ENCODE data around the gene GPR62.

Gene GPR62

DNA sequence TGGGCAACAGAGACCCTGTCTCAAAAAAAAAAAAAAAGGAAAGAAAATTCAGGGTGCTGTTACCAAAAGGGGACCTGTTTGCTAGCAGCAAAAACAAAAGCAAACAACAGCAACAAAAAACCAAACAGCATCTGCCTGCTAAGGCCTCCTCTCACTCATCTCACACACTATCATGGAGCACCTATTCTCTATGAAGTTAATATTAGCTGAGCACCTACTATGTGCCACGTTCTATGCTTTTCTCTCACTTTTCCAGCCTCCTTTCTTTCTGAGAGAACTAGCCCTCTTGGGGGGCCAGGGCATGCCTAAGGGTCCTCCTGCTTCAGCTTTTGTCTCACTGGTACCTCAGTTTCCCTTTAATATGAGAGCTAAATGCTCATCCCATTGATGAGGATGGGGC is 468 bp upstream of the GPR62 start:
- no peak for DNase-seq

DNA sequence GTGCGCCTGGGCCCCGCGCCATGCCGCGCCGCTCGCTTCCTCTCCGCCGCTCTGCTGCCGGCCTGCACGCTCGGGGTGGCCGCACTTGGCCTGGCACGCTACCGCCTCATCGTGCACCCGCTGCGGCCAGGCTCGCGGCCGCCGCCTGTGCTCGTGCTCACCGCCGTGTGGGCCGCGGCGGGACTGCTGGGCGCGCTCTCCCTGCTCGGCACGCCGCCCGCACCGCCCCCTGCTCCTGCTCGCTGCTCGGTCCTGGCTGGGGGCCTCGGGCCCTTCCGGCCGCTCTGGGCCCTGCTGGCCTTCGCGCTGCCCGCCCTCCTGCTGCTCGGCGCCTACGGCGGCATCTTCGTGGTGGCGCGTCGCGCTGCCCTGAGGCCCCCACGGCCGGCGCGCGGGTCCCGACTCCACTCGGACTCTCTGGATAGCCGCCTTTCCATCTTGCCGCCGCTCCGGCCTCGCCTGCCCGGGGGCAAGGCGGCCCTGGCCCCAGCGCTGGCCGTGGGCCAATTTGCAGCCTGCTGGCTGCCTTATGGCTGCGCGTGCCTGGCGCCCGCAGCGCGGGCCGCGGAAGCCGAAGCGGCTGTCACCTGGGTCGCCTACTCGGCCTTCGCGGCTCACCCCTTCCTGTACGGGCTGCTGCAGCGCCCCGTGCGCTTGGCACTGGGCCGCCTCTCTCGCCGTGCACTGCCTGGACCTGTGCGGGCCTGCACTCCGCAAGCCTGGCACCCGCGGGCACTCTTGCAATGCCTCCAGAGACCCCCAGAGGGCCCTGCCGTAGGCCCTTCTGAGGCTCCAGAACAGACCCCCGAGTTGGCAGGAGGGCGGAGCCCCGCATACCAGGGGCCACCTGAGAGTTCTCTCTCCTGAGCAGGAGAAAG is 951 bp downstream of the GPR62 start:
- DNase-seq = peak; percentile 95

DNA sequence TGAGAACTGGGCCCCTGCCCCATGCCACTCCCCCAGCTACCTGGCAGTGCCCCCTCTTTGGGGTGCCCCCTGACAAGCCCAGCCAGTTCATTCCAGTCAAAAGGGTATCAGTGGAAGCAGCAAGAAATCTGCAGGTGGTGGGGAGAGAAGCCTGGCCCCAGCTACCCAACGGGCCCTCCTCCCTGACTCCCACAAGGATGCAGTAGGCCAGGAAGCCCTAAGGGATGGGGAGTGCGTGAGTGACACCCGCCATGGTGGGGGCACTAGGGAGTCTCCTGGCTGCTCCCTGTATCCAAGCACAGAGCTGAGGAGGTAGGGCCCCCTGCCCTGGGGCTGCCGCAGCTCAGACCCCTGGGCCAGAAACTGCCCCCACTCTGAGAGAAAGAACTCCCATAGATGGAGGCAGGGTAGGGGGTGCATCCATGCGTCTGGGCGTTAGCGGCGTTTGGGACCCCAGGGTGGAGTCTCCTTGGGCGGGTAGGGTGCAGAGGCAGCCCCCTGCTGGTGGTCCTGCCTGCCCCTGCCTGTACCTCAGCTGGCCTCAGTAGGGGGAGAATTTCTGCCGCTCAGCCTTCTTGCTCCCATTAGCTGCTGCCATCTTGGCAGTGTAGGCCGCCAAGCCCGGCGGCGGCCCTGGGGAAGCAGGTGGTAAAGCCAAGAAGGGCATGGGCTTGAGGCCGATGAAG is 2.5 kb downstream of the GPR62 start:
- DNase-seq = no peak

DNA sequence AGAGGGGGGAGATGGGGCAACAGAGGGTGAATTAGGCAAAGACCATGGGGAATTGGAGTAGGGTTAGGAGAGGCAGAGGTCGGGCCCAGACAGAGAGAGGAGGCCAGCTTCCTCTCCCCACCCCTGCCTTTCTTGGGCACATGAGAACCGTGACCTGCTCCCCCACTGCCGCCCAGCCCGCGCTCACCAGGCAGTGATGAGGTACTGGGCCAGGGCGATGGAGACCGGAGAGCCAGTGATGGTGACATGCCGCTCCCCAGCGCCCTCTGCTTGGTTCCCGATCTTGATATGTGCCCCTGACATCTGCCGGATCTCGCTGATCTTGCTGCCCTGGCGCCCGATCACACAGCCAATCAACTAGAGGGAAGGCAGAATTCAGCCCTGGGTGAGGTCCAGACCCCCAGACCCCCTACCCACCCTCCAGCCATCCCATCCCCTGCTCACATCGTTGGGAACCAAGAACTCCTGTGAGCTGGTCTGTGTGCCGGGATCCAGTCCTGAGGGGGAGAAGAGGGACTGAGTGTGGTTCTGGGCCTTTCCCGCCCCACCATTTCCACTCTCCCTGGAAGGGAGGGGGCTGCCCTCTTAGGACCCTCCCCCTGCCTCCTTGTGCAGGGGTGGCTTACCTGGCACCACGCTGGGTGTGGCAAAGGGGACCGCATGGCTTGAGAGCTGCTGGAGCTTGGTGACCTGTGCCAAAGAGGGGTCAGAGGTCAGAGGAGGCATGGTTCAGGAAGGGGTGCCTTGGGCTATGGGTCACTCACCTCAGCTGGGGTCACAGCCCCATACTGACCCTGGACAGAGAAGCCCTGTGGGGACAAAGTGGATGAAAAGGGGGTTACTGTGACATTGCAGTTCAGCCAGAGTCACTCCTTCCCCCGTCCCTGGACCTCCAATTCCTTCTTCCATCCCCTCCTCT is 3.7 kb downstream of the GPR62 start:
- no peak for DNase-seq

DNA sequence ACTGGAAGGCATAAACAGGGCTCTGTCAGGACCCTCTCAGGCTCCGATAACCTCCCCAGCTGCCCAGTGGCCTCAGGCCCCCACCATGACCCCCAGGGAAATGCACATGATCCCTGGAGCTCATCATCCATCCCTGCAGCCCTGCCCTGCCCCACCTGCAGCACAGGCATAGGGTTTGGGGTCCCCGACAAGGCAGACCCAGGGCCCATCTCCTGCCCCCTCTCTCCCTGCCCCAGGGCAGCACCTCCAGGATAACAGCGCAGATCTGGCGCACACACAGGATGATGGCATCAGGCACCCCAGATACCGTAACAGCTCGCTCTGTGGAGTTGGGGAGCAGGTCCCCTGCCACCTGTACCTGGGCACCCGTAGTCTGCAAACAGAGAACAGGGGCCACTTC is 4.5 kb downstream of the GPR62 start:
- no peak for DNase-seq

DNA sequence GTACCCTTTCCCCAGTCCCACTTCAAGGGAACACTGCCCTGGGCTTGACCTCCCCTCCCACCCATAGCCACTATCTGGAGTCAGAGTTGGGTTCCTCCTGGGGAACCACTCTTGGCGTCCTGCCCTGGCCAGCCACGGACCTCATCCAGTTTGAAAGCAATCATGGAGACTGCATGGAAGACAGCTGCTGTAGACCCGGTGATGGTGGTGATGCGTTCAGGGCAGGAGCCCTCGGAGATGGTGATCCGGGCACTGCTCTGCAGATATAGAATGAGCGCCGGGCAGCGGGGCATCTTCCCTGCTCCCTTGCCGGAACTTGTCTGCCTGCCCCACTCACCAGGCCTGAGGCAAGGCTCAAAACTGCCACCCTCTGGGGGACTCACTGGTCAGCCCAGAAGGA is 5.2 kb downstream of the GPR62 start:
- no peak for DNase-seq

DNA sequence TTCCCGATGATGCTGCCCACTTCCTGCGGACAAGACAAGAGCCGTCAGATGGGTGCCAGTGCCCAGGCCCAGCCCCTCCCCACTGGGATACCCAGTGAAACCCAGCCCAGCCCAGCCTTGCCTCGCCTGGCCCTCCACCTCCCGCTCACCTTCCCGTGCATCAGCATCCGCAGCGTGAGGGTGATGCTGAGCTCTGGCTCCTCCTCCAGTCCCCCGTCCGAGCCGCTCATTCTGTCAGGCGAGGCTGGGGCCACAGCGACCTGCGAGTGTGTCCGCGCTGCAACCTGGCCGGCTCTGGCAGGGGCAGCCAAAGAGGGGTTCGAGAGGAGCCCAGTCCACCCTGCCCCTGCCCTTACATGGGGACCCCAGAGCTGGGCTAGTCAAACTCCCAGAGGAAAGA is 5.8 kb downstream of the GPR62 start:
- DNase-seq = no peak

DNA sequence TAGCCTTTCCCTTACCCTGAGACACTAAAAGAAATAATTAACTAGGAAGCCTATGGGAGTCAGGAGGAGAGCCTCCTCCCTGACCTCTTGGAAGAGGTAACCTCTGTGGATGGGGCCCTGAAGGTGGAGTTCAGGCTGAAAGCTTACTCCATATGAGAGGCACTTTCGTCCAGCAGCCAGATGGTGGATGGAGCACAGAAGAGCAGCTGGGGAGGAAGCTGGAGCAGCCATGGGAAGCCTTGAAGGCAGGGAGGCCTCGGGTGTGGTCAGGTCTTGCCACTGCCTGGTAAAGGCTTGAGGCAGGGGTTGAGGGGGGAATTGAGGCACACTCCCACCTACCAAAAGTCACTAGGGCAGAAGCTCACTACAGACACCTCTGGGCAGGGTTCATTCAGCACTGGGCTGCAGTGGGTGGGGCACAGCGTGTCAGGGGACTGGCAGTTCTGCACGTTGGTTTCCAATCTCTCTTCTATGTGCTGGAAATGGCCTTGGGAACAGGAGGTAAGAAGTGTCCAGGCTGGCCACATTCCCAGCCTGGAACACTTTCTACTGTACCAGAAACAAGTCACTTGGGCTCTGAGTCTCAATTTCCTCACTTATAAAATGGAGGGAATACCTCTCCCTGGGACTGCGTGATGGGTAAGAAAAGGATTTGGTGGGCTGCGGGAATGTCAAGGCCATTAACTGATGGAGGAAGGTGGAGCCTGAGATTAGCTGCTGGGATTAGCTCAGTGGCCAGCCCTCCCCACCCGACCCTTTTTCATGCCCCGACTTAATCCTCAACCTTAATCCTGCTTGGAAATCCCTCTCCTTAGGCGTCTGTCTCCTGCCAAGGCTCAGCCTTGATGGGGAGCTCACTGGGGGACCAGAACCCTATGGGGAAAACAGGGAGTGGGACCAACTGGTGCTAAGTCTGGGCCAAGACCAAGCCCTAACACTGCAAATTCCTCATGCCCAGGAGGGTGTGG is 6.7 kb downstream of the GPR62 start:
- no peak for DNase-seq

DNA sequence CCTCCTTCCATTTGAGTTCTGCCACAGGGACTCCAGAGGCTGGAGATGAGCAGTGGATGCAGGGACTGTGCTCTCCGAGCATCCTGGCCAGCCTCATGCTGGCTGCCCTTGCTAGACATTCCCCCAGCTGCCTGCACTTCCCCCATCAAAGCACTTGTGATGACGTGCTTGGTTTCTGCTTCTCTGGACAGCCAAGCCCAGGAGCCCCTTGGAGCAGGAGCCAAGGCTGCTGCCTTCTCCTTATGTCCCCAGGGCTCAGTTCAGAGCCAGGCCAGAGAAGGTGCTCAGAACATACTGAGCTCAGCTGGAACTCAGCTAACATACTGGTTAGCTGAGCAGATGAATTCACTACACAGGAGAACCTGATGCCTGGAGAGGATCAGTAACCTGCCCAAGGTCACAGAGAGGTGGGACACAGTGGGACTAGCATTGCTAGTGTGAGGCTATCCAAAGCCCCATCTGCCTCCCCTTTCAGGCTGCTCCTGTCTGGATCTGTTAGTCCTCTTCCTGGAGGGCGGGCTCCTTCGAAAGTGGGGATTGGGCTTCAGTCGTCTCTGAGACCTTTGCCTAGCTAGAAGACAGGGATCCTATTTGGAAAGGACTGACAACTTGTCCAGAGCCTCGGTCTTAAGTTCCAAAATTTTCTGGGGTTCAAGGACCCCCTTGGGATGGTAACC is 7.8 kb downstream of the GPR62 start:
- no peak for DNase-seq

DNA sequence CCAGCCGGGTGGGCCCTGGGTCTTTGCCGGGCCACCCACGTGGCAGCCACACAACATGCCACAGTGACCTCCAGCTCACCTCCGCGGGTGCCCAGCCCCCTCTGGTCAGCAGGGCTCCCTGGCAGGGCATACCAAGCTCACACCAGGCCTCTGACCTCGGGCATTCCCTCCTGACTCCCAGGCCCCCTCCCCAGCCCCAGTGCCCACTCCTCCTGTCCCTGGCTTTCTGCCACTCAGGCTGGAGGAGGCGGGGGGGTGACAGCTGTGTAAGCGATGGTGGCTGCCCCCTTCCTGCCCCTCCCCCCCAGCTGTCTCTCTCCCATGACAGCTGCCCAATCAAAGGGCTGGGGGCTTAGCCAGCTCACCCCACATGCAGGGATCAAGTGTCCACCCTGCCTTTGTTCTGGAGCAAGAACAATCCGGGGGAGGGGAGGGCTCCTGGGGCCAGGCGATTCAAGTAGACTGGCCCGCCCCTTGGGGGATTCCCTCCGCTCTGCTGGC is 8.8 kb downstream of the GPR62 start:
- peak; percentile 38 for DNase-seq

DNA sequence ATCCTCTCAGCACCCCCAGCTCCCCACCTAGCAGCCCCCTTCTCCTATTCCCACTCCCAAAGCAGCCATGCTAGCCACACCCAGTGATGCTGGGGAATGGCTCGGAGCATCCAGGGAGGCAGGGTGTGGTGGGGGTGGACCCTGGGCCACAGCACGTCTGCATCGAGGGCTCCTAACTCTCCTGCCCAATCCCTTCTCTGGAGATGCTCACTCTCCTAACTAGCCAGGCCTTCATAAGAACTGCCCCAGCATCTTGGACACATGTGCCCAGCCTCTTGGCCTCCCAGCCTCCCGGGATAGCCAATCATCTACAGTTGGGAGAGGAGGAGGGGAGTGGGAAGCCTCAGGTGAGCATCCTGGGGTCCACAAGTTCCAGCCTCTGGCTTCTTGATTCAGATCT is 9.3 kb downstream of the GPR62 start:
- no peak for DNase-seq

DNA sequence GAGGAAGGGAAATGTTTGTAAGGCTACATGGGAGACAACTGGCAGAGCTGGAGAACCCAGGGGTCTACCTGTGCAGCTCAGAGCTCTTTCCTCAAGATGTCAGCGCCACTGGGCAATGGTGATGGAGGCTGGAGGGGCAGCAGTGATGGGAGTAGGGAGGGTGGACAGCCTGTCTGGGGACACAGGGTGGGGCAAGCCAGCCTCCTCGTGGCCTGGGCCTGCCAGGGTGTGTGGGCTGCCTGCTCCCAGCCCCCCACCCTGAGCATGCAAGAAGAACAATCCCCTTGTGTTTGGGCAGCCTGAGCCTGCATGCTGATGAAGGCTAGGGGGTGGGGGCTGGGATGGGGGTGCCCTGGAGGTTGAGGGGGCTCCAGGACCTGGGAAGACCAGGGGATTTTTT is 10.8 kb downstream of the GPR62 start:
- no peak for DNase-seq

DNA sequence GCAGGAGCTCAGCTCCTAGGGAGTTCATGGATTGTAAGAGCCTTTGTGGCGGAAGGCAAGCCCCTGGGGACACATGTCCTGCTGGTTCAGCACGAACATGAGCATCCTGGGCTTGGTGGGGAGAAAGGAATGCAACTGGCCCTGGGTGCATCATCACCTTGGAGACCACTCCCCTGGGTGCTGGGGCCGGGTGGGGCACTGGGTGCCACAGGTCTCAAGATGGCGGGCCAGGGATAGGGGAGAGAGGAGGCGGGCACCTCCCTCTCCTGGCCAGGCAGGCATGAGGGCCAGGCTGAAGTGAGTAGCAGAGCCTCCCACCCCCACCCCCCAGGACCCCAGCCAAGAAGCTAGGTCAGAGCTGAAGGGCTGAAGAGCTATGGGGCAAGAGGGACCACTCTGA is 11.3 kb downstream of the GPR62 start:
- no peak for DNase-seq

DNA sequence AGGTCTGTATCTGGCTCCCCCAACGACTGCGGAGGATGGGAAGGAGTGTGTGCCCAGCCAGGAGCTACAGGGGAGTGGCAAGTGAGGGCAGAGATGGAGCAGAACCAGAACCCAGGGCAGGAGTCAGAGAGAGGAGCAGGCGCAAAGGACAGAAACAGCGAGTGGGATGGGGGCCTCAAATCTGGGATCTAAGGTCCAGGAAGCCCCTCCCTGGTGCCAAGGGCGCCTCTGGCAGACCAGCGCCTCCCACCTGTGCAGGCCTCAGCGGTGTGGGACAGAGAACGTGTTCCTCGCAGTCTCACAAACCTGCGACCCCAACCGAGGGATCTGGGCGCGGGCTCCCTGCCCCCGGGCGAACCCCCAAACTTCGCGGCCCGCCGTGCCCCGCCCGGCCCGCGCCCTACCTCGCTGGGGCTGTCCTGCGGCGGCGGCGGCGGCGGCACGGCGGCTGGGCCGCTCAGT is 11.8 kb downstream of the GPR62 start:
- peak; percentile 57 for DNase-seq

DNA sequence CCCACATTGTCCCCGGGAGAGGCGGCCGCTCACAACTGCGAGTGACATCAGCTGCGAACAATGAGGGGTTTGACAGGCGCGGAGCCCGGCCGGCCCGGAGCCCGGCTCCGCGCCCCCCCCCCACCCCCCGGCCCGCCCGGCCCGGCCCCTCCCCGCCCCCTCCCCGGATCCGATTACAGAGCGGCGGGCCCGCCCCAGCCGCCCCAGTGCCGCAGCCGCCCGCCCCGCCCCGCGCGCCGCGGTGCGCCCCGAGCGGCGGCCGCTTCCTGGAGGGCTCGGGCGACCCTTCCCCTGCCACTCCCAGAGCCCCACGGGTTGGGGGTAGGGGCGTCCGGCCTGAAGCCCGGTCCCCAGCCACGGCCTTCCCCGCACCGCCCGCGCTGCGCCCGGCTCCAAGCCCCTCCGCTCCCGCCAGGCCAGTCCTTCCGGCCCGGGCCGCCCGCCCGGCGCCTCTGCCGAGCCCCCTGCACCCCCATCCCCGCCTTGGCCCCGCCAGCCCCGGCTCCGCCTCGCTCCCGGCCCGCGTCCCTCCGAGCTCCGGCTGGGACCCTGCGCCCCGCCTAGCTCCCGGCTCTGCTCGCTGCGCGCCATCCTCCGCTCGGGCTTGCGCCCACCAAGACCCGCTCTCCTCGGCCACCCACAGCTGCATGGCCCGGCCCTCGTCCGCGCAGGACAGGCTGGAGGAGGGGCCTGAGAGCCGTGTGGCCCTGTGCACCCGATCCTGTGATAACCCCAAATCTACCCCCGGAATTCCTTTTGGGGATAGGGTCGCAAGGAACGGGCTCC is 12.4 kb downstream of the GPR62 start, which contains the start of gene PCBP4:
Gene PCBP4 (minus strand): TSS at position 71 of the 786 bp plus-strand sequence. CDS start 6,214 bp downstream, outside the sequence.
- peak; percentile 79 for DNase-seq

DNA sequence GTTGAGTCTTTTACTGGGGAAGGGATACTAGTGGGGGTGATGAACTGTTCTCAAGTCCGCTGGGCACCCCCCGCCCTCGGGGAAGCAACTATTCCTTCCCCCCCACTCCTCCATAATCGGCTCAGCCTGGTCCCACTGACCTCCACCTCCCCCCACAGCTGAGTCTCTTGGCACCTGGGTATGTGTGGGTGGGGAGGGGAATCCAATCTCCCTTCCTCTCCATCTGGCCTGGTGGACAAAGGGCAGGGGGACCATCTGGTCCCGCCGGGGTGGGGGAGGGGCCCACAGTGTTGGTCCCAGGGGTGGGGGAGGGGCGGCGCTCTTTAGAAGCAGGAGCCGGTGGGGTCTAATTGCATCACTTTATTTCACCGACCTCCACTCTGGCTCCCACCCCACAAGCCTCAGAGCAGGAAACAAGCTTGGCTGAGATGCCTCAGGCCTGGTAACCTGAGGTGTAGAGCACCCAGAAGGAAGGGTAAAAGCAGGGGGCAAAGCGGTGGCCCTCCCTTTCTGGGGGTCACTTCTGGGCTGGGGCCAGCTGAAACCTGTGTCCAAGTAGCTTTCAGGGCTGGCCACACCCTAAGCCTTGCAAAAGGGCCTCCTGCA is 13.1 kb downstream of the GPR62 start:
- no peak for DNase-seq

DNA sequence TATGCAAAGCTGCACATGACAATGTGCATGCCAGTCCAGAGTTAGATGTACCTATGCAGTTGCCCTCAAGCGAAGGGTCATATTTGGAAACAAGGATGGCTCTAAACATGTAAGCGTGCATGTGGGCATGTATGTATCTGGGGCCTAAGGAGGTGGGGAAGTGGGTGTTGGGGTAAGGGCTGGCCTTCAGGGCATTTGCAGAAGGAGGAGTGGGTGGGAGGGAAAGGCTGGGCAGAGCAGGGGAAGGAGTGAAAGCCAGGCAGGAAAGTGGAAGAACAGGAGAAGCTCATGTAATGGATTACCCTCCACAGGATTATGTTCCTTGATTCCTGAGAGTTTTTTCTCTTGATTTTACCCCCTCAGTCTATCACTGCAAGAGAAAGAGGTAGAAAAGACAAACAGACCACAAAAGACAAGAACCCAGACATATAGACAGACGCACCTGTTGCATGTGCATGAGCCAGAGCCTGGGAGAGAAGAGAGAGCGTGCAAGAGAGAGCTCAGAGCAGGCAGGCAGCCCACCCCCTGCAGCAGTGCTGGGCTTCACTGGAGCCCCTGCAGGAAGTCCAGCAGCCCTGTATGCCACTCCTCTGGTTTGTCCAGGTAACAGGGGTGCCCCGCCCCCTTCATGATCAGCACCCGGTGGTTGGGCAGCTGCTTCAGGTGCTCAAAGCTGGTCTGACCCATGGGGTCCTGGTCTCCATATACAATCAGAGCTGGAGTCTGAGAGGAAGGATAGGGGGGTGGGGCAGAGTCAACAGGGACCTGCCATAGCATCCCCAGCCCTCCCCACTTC is 13.9 kb downstream of the GPR62 start:
- no peak for DNase-seq

DNA sequence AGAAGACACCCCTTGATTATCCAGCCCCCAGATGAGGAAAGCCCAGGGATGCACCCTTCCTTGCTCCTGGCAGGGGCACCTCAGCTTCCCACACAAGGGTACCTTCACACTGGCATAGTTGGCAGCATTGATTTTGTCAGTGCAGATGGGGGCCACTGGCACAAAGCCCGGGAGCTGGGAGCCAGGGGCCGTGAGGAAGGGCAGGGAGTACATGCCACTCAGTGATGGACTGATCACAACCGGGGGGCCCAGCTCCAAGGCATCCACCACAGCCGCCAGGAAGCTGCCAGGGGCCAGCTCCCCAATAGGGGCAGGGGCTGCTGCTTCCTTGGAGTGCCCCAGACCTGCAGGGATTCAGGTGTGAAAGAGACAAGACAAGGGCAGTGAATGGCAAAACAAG is 14.7 kb downstream of the GPR62 start:
- no peak for DNase-seq

All from right kidney (tissue), 1 donor.